Renal cortical epithelial cell (primary cell): Measurements from ENCODE around the gene SLC30A10. TPM values are rescaled to one million over a fixed set of nuclear protein-coding genes. Genes with fewer than 3 reads are reported as not detected.
"Not testable (repeated sequence)": the region's sequence is repeated elsewhere in the genome, so short reads cannot be mapped to it uniquely, and the experiment has no call there.

Source experiments
- DNase-seq: peaks from one replicate; pipeline ENCODE4 v3.0.0-alpha.2; 2011; ENCODE audit warnings: low read depth
- total RNA-seq: library from RNA; depleted of rRNA; stranded (reverse); fragments of >200 nt; gene quantifications from 2 replicates; pipeline ENCODE4 v1.2.3, GENCODE V29; 2014

SLC30A10 gene
- total RNA-seq, 1 donor from 2014 or later = 0.05 TPM

- no peak for DNase-seq
Observed at GRCh38 chr1:219927298-219927955, 930 bp downstream of the SLC30A10 start.

- peak; percentile 68 for DNase-seq
Observed at GRCh38 chr1:219926363-219926998, 1.9 kb downstream of the SLC30A10 start.

DNA sequence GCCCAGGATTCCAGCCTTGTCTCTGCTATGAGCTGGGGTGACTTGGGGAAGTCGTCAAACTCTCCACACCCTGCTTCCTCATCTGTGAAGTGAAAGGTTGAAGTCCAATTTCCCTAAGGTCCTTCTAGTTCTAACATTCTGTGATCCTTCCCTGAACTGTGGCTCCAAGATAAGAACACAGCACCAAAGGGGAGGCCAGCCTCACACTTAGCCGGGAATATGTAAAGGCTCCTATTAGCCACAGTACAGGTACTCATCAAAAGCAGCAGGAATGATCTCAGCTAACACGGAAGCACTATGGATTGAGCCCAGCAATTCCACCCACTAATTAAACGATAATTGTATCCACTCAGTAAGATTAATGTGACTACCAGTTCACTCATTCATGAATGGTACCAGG is 4.0 kb downstream of the SLC30A10 start:
- no peak for DNase-seq

DNA sequence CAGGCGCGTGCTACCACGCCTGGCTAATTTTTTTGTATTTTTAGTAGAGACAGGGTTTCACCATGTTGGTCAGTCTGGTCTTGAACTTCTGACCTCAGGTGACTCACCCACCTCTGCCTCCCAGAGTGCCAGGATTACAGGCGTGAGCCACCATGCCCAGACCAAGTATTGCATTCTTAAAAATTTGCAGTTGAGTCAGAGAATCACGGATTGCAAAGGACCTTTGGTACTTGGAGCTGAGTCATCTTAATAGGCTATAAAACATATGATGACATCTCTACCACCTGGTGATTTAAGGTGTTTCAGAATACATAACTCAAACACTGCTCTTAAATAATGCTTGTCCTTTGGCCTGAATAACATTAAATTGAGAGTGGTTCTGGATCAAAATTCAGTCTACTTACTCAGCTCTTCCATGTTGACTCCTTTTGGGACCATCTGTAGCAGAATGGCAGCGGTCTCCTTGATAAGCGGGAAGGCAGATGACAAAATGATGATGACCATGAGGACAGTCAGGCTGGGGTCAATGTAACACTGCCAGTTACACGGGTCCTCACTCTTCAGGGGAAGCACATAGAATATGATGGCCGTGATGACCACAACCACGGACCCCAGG is 10.4 kb downstream of the SLC30A10 start:
- DNase-seq = peak; percentile 83

DNA sequence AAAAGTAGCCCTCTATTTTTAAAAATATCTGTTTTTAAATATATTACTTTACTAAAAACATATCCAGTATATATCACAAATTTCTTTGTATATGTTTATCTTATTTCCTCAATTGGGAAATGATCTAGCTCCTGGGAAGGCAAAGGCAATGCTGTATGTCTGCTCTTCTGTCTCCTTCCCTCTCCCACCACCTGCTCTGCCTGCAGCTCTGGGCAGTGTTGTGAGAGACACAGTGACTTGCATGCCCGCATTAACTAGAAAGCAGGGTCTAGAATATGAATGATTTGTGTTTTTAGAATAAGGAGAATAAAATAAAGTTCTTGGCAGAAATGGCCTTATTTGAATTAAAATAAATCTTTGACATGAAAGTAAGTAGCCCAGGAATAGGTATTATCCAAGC is 11.1 kb downstream of the SLC30A10 start:
- DNase-seq = no peak

- no peak for DNase-seq
Observed at GRCh38 chr1:219916257-219916656, 12.1 kb downstream of the SLC30A10 start.

GRCh38 chr1:219913005-219913770 is 15.2 kb downstream of the SLC30A10 start:
- DNase-seq = no peak

- DNase-seq = no peak
Observed at GRCh38 chr1:219910716-219911115, 17.6 kb downstream of the SLC30A10 start.

GRCh38 chr1:219909476-219909875 is 18.9 kb downstream of the SLC30A10 start:
- DNase-seq = no peak

- no peak for DNase-seq
Observed at GRCh38 chr1:219908170-219908569, 20.2 kb downstream of the SLC30A10 start.

DNA sequence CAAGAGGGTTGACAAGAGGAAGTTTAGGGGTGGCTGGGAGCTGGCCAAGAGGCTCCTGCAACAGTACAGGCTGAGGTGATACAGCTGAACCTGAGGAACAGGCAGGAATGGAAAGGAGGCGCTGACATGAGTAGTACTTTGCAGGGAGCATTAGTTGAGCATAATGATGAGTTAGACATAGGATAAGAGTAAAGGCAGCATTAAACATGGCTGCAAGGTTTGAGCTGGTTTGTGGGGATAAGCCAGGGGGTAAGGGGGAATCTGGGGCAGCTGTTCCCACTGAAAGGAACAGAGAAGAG is 20.6 kb downstream of the SLC30A10 start:
- no peak for DNase-seq

GRCh38 chr1:219906924-219907771 is 21.2 kb downstream of the SLC30A10 start:
- no peak for DNase-seq

DNA sequence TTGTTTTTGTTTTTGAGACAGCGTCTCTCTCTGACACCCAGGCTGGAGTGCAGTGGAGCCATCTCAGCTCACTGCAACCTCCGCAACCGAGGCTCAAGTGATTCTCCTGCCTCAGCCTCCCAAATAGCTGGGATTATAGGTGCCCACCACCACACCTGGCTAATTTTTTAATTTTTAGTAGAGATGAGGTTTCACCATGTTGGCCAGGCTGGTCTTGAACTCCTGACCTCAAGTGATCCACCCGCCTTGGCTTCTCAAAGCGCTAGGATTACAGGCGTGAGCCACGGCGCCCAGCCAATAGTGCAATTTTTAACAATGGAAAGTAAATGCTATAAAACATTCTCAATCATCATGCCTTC is 21.8 kb downstream of the SLC30A10 start:
- not testable (repeated sequence) for DNase-seq

GRCh38 chr1:219905524-219905923 is 22.8 kb downstream of the SLC30A10 start:
- no peak for DNase-seq

GRCh38 chr1:219904934-219905333 is 23.4 kb downstream of the SLC30A10 start:
- DNase-seq = no peak

GRCh38 chr1:219903353-219903871 is 24.9 kb downstream of the SLC30A10 start:
- DNase-seq = no peak

- no peak for DNase-seq
Observed at GRCh38 chr1:219902951-219903350, 25.4 kb downstream of the SLC30A10 start.

GRCh38 chr1:219900882-219901281 is 27.5 kb downstream of the SLC30A10 start:
- no peak for DNase-seq

GRCh38 chr1:219900201-219900600 is 28.2 kb downstream of the SLC30A10 start:
- DNase-seq = no peak

- no peak for DNase-seq
Observed at GRCh38 chr1:219898375-219898774, 30.0 kb downstream of the SLC30A10 start.

- DNase-seq = no peak
Observed at GRCh38 chr1:219897914-219898313, 30.4 kb downstream of the SLC30A10 start.

DNA sequence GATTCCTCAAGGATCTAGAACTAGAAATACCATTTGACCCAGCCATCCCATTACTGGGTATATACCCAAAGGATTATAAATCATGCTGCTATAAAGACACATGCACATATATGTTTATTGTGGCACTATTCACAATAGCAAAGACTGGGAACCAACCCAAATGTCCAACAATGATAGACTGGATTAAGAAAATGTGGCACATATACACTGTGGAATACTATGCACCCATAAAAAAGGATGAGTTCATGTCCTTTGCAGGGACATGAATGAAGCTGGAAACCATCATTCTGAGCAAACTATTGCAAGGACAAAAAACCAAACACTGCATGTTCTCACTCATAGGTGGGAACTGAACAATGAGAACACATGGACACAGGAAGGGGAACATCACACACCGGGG is 36.1 kb downstream of the SLC30A10 start:
- not testable (repeated sequence) for DNase-seq
